ENCODE measurements around the gene TRDMT1.

The TRDMT1 gene, protein sequence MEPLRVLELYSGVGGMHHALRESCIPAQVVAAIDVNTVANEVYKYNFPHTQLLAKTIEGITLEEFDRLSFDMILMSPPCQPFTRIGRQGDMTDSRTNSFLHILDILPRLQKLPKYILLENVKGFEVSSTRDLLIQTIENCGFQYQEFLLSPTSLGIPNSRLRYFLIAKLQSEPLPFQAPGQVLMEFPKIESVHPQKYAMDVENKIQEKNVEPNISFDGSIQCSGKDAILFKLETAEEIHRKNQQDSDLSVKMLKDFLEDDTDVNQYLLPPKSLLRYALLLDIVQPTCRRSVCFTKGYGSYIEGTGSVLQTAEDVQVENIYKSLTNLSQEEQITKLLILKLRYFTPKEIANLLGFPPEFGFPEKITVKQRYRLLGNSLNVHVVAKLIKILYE

DNA sequence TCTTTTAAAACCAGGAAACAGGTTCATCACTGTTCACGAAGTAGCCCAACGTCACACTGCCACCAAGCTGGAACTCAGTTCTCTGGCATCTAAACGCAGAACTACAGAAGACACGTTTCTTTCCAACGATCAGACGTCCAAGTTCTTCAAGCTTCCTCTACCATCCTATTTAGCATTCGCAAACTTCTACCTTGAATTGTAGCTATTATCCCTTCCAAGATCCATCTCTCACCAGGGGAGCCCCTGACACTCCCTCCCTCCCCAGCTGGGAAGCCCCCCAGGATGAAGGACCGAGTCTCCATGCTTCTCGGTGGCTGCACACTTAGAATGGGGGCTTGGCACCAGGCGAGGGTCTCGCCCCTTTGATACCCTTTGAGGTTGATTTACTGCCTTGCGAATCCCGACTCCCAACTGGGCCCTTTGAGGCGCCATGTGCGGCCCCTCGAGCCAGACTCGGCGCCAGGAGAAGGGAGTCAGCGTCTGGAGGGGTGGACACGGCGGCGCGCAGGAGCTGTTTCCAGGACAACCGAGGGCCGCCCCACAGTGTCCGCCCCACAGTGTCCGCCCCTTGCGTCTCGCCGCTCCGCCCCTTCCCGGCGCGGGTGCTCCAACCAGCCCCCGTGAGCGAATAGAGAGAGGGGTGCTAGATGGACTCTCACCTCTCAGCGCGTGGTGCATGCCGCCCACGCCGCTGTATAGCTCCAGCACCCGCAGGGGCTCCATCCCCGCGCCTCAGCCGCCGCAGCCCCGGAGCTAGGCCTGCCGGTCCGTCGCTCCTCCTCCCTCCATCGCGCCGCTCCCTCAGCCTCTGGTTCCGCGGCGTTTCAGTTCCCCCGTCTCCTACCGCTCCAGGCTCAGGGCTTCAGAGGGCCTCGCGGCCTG, at the start of gene TRDMT1:
TSS of gene TRDMT1 (minus strand) at position 761 of the 882 bp plus-strand sequence. CDS start at position 723, 38 bp downstream.
- peak; percentile 62 to 77 for DNase-seq (ENCODE audit: low read depth in 2 of 2)

DNA sequence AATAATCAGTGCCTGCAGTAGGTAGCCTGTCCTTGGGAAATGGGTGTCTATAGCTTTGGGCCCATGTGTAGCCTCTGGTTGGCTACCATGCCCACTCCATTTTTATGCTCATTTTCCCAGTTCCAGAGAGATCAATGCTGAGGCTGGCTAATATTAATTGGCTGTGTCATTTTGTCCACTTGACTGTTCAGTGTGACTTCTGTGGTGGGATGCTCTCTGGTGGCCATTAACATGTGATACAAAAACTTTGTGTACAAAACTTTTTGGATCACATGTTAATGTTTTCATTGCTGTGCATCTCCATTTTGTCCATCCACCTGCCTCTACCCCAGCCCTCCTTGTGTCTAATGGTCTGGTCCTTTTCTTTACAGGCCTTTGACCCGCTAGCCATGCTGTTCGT, 49.3 kb upstream of the TRDMT1 start:
- no peak for DNase-seq (ENCODE audit: low read depth in 2 of 2)

DNA sequence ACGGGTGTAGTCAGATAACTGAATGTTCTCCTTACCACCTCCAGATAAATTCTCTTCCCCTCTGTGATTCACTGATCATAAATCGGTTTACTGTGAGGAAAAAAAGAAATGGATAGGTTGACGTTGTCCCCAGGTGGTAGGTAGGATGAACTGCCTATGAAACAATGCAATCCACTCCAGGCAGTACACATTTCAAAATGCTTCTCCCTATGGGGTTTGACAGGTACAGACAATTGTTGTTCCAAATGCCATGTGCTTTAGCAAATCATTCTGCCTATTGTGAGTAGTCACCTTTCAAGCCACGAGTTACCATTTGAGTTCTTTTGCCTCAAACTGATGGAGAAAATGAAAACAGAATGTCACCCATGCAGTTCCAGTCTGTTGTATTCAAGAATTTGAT, 48.3 kb upstream of the TRDMT1 start:
- no peak for DNase-seq (ENCODE audit: low read depth in 2 of 2)

- DNase-seq (ENCODE audit: low read depth in 2 of 2) = no peak
Measured at GRCh38 chr10:17248964-17249363, 47.5 kb upstream of the TRDMT1 start.

GRCh38 chr10:17247210-17247609, 45.7 kb upstream of the TRDMT1 start:
- DNase-seq (ENCODE audit: low read depth in 2 of 2) = no peak

GRCh38 chr10:17244700-17245365, 43.4 kb upstream of the TRDMT1 start:
- DNase-seq (ENCODE audit: low read depth in 2 of 2) = no peak

DNA sequence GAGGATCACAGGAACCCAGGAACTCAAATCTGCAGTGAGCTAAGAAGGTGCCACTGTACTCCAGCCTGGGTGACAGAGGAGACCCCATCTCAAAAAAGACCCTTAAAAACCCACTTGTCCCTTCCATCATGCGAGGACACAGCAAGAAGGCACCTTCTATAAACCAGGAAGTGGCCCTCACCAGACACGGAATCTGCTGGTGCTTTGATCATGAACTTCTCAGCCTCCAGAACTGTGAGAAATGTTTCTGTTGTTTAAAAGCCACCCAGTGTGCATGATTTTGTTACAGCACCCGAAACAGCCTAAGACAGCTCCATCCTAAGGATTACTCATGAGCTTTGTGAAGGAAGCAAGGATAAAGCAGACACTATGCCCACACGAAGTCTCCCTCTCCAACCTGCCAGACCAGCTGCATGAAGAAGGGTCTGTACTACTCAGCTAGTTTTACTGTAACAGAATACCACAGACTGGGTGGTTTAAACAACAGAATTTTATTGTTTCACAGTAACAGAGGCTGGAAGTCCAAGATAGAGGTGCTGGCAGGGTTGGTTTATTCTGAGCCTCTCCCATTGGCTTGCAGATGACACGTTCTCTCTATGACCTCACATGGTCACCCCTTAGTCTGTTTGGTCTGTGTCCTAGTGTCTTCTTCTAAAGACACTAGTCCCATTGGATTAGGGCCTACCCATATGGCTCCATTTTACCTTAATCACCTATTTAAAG, 40.3 kb upstream of the TRDMT1 start:
- DNase-seq (ENCODE audit: low read depth in 2 of 2) = no peak

- DNase-seq (ENCODE audit: low read depth in 2 of 2) = no peak
Measured at GRCh38 chr10:17240616-17241015, 39.1 kb upstream of the TRDMT1 start.

DNA sequence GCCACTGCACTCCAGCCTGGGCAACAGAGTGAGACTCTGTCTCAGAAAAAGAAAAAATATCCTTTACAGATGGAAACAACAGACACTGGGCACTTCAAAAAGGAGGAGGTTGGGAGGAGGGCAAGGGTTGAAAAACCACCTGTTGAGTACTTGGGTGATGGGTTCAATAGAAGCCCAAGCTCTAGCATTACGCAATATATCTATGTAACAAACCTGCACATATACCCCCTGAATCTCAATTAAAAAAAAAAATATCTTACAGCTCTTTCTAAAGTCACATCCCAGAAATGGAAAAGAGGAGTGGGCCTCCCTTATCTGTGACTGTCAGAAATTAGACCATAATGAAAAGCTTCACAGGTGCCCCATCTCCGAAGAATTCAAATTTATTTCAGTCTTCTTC, 38.6 kb upstream of the TRDMT1 start:
- no peak for DNase-seq (ENCODE audit: low read depth in 2 of 2)

GRCh38 chr10:17239345-17240085, 38.0 kb upstream of the TRDMT1 start:
- no peak for DNase-seq (ENCODE audit: low read depth in 2 of 2)

DNA sequence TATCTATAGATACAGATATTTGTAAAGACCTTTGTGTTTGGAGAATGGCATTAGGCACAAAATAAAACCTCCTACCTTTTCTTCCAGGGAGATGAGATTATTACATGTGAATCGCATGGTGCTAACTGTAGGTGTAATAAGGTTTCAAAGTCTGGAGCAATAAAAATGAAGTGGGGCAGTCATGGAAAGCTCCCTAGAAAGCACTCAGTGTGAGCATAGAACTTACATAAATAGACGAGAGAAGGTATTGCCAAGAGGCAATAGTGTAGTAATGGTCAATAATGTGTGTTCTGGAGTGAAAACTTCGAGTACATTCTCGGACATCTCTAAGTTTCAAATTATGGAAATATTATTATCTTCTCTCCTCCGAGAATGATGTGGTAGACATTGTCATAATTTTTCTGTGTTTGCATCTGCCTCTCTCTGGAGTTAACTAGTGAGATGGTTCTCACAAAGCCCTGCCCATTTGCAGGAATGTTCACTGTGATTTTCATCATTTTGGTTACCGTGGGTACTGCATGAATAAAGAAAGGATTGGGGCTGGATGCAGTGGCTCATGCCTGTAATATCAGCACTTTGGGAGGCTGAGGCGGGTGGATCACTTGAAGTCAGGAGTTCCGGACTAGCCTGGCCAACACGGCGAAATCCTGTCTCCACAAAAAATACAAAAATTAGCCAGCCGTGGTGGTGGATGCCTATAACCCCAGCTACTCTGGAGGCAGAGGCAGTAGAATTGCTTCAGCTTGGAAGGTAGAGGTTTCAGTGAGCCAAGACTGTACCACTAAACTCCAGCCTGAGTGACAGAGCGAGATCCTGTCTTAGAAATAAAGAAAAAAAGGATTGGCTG, 37.2 kb upstream of the TRDMT1 start:
- no peak for DNase-seq (ENCODE audit: low read depth in 2 of 2)

- no peak for DNase-seq (ENCODE audit: low read depth in 2 of 2)
Measured at GRCh38 chr10:17237915-17238444, 36.5 kb upstream of the TRDMT1 start.

DNA sequence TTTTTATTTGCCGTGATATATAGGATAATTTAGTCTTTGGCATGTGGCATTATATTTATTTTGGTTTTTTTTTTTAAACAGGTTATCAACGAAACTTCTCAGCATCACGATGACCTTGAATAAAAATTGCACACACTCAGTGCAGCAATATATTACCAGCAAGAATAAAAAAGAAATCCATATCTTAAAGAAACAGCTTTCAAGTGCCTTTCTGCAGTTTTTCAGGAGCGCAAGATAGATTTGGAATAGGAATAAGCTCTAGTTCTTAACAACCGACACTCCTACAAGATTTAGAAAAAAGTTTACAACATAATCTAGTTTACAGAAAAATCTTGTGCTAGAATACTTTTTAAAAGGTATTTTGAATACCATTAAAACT, 35.7 kb upstream of the TRDMT1 start:
- DNase-seq (ENCODE audit: low read depth in 2 of 2) = no peak

GRCh38 chr10:17236468-17237148, 35.1 kb upstream of the TRDMT1 start:
- DNase-seq (ENCODE audit: low read depth in 2 of 2) = no peak

DNA sequence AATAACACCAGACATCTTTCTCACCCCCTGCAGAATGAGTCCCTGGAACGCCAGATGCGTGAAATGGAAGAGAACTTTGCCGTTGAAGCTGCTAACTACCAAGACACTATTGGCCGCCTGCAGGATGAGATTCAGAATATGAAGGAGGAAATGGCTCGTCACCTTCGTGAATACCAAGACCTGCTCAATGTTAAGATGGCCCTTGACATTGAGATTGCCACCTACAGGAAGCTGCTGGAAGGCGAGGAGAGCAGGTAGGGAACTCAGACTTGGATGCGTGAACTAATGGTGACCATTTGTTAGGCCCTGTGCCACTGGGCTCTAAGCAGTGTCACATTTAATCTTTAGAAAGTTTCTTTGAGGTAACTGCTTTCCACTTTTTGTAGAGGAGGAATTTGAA, 33.7 kb upstream of the TRDMT1 start:
- no peak for DNase-seq (ENCODE audit: low read depth in 2 of 2)

DNA sequence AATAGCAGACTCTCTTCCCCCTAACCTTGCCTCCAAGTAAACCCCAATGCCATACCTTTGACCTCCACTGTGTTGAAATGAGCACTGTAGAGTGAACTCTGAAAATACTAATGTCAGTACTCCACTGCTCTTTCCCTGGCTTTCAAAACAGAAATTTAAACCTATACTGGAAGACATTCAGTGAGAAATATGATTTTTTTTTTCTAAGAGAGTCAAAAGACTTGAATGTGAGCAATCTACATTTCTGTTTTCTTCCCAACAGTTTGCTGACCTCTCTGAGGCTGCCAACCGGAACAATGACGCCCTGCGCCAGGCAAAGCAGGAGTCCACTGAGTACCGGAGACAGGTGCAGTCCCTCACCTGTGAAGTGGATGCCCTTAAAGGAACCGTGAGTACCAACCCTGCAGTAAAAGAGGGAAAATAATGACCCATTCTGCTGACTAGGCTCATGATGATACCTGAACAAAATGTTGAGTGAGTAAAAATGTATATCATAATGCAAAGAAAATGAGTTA, 33.0 kb upstream of the TRDMT1 start:
- no peak for DNase-seq (ENCODE audit: low read depth in 2 of 2)

DNA sequence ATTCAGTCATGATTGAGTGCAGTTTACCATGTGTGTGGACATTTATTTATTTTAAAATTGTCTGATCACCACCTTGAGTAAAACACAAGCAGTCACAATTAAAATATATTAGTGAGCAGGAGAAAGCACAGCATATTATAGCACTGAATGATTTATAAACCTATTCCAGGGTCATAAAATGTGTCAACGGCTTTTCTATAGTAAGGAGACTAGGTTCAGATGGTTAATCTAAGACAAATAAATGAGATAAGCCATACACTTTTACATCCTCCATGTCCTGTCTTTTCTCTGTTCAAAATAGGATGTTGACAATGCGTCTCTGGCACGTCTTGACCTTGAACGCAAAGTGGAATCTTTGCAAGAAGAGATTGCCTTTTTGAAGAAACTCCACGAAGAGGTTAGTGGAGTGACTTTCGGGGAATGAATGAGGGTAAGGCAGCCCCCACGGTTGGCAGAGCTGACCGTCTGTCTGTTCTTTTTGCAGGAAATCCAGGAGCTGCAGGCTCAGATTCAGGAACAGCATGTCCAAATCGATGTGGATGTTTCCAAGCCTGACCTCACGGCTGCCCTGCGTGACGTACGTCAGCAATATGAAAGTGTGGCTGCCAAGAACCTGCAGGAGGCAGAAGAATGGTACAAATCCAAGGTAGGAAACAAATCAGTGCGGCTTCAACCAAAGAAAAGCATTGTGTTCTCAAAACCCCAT, 32.0 kb upstream of the TRDMT1 start:
- DNase-seq (ENCODE audit: low read depth in 2 of 2) = no peak

GRCh38 chr10:17232276-17232960, 30.9 kb upstream of the TRDMT1 start:
- no peak for DNase-seq (ENCODE audit: low read depth in 2 of 2)

Data from stimulated activated CD8-positive, alpha-beta memory T cell treated with anti-CD3 and anti-CD28 coated beads, Interleukin-7, amount 100 ng/mL, for 4 hours (primary cell).